Mesenchymal stem cell (in vitro differentiated cells and primary cell): ENCODE data around the gene ATL2.
A peak's percentile ranks its signal among the peaks of the same experiment; 100 is the strongest.
"Not testable (repeated sequence)": the region's sequence is repeated elsewhere in the genome, so short reads cannot be mapped to it uniquely, and the experiment has no call there.

Experiments used
- DNase-seq: peaks from one replicate; pipeline ENCODE4 v3.0.0-alpha.2; 2013
- H2AFZ ChIP-seq: one replicate; pipeline ENCODE4 v1.6.1; 2013; ENCODE audit warnings: low read depth, mild to moderate bottlenecking, control low read depth, inconsistent platforms, low read length, moderate library complexity
- H2AK5ac ChIP-seq: 2 replicates; pipeline ENCODE4 v1.6.1; 2013; ENCODE audit warnings: low read length, moderate library complexity, mild to moderate bottlenecking, inconsistent platforms; ENCODE audit not compliant: severe bottlenecking
- H2BK120ac ChIP-seq: one replicate; pipeline ENCODE4 v1.6.1; 2013; ENCODE audit warnings: low read depth, mild to moderate bottlenecking, inconsistent platforms, low read length, moderate library complexity
- H2BK12ac ChIP-seq, 2 experiments: one replicate each; pipeline ENCODE4 v1.6.1; 2013; ENCODE audit warnings: inconsistent platforms in 2 of 2, low read length in 2 of 2, mild to moderate bottlenecking in 2 of 2, moderate library complexity in 2 of 2, control low read depth in 1 of 2
- H2BK15ac ChIP-seq: one replicate; pipeline ENCODE4 v1.6.1; 2013; ENCODE audit warnings: mild to moderate bottlenecking, low read depth, inconsistent platforms; ENCODE audit not compliant: poor library complexity, severe bottlenecking
- H2BK5ac ChIP-seq: 2 replicates; pipeline ENCODE4 v1.6.1; 2013; ENCODE audit warnings: low read depth, mild to moderate bottlenecking, low read length, control low read depth, inconsistent platforms; ENCODE audit not compliant: poor library complexity, severe bottlenecking
- H3K14ac ChIP-seq, 2 experiments: one replicate each; pipeline ENCODE4 v1.6.1; 2013; ENCODE audit warnings: inconsistent platforms in 2 of 2, low read length in 2 of 2, control low read depth in 1 of 2, mild to moderate bottlenecking in 1 of 2, moderate library complexity in 1 of 2
- H3K18ac ChIP-seq, 2 experiments: one replicate each; pipeline ENCODE4 v1.6.1; 2013; ENCODE audit warnings: inconsistent platforms in 2 of 2, low read length in 2 of 2, control low read depth in 1 of 2, low read depth in 1 of 2, mild to moderate bottlenecking in 1 of 2
- H3K23ac ChIP-seq, 2 experiments: one replicate each; pipeline ENCODE4 v1.6.1; 2013; ENCODE audit warnings: inconsistent platforms in 2 of 2, low read length in 2 of 2, mild to moderate bottlenecking in 2 of 2, moderate library complexity in 2 of 2, control low read depth in 1 of 2
- H3K27ac ChIP-seq: 2 replicates; pipeline ENCODE4 v1.5.1; 2013; ENCODE audit warnings: mild to moderate bottlenecking, moderate library complexity, low read length, control low read depth, inconsistent platforms; ENCODE audit not compliant: poor library complexity, severe bottlenecking
- H3K27me3 ChIP-seq, 2 experiments: 2 replicates each; pipeline versions ENCODE4 v1.6.1 to v1.7.0; 2013; ENCODE audit warnings: low read length in 2 of 2, mild to moderate bottlenecking in 2 of 2, moderate library complexity in 2 of 2, control low read depth in 1 of 2, inconsistent platforms in 1 of 2; ENCODE audit not compliant: control insufficient read depth in 1 of 2, insufficient read depth in 1 of 2
- H3K36me3 ChIP-seq, 2 experiments: 2 replicates each; pipeline versions ENCODE4 v1.6.1 to v1.7.0; 2013; ENCODE audit warnings: low read length in 2 of 2, control low read depth in 1 of 2, inconsistent platforms in 1 of 2, low read depth in 1 of 2, mild to moderate bottlenecking in 1 of 2; ENCODE audit not compliant: insufficient read depth in 2 of 2, control insufficient read depth in 1 of 2
- H3K4ac ChIP-seq, 2 experiments: one replicate each; pipeline ENCODE4 v1.6.1; 2013; ENCODE audit warnings: inconsistent platforms in 2 of 2, low read length in 2 of 2, mild to moderate bottlenecking in 2 of 2, moderate library complexity in 2 of 2, control low read depth in 1 of 2, low read depth in 1 of 2
- H3K4me1 ChIP-seq: 2 replicates; pipeline ENCODE4 v1.6.1; 2013; ENCODE audit warnings: low read depth, low read length, control low read depth; ENCODE audit not compliant: control insufficient read depth, insufficient read depth
- H3K4me2 ChIP-seq: 2 replicates; pipeline ENCODE4 v1.6.1; 2013; ENCODE audit warnings: low read length, mild to moderate bottlenecking, inconsistent platforms; ENCODE audit not compliant: poor library complexity, severe bottlenecking
- H3K4me3 ChIP-seq, 2 experiments: 2 replicates each; pipeline versions ENCODE4 v1.5.1 to v1.7.0; 2013; ENCODE audit warnings: low read length in 2 of 2, mild to moderate bottlenecking in 2 of 2, control low read depth in 1 of 2, low read depth in 1 of 2; ENCODE audit not compliant: insufficient read depth in 1 of 2
- H3K79me1 ChIP-seq: replicated peaks from 2 replicates; pipeline ENCODE4 v1.6.1; 2013; ENCODE audit warnings: mild to moderate bottlenecking, control low read depth, low read length, inconsistent platforms; ENCODE audit not compliant: poor library complexity, severe bottlenecking
- H3K9ac ChIP-seq: 2 replicates; pipeline ENCODE4 v1.7.0; 2013; ENCODE audit warnings: mild to moderate bottlenecking, low read length, moderate library complexity
- H3K9me3 ChIP-seq: 2 replicates; pipeline ENCODE4 v1.7.0; 2013; ENCODE audit warnings: mild to moderate bottlenecking, low read length; ENCODE audit not compliant: control insufficient read depth
- H4K8ac ChIP-seq: one replicate; pipeline ENCODE4 v1.6.1; 2013; ENCODE audit warnings: inconsistent platforms, mild to moderate bottlenecking, low read length, moderate library complexity
- H4K91ac ChIP-seq: one replicate; pipeline ENCODE4 v1.6.1; 2013; ENCODE audit warnings: mild to moderate bottlenecking, low read length, inconsistent platforms
- WGBS: methylation state at CpG from one replicate; pipeline ENCODE4 v1.1.7; 2013; ENCODE audit warnings: mixed read lengths; 5-methylcytosine and 5-hydroxymethylcytosine counted together

ATL2 gene

GRCh38 chr2:38281095-38281742 lies 95.9 kb downstream of the ATL2 start:
- peaks cover 0 to 2% of the 10 kb centered on the region in 2 experiments for H3K27me3 ChIP-seq

GRCh38 chr2:38279201-38279600 lies 97.9 kb downstream of the ATL2 start:
- Histone ChIP-seq H3K4ac (no peak overlapping the region), H2AFZ (no peak overlapping the region), H2BK15ac (no peak overlapping the region), H3K36me3 (no peaks in the 10 kb centered on the region), H4K8ac (no peak overlapping the region), H3K14ac (no peak overlapping the region), H2BK120ac (no peak overlapping the region), H3K23ac (no peak overlapping the region), H3K79me1 (no peaks in the 10 kb centered on the region), H2BK12ac (no peak overlapping the region), H3K9me3 (peaks cover 5% of the 10 kb centered on the region), H3K4me1 (peaks cover 8% of the 10 kb centered on the region), H2AK5ac (peak overlapping the region; percentile 78), H3K4me3 (no peak overlapping the region), H3K27me3 (peaks cover 0 to 2% of the 10 kb centered on the region in 2 experiments), H3K27ac (peak overlapping the region; percentile 58), H3K9ac (no peak overlapping the region), H3K18ac (peak overlapping the region in 1 of 2 experiments; percentile 40), H3K4me2 (no peak overlapping the region), H2BK5ac (no peak overlapping the region), H4K91ac (no peak overlapping the region)
- 60% methylated on average over 4 of the region's 4 CpGs for WGBS
- DNase-seq: no peak

More at GRCh38 chr2:38281095-38281742, 95.9 kb downstream of the ATL2 start:
- no peak overlapping the region for H3K14ac ChIP-seq
- DNase-seq: no peak
- no peaks in the 10 kb centered on the region for H3K36me3 ChIP-seq
- 99% methylated on average over 5 of the region's 6 CpGs for WGBS
- no peak overlapping the region for H3K4me3 ChIP-seq
- no peak overlapping the region for H3K23ac ChIP-seq
- H2AK5ac ChIP-seq: peak overlapping the region; percentile 31
- no peak overlapping the region for H2BK15ac ChIP-seq
- H3K79me1 ChIP-seq: no peaks in the 10 kb centered on the region
- no peak overlapping the region for H4K91ac ChIP-seq
- H3K27ac ChIP-seq: no peak overlapping the region
- no peak overlapping the region for H4K8ac ChIP-seq
- H3K4me2 ChIP-seq: no peak overlapping the region
- peaks cover 8% of the 10 kb centered on the region for H3K4me1 ChIP-seq
- H3K9me3 ChIP-seq: peaks cover 5% of the 10 kb centered on the region
- H3K4ac ChIP-seq: no peak overlapping the region
- H3K18ac ChIP-seq: no peak overlapping the region
- no peak overlapping the region for H2BK5ac ChIP-seq
- H2AFZ ChIP-seq: no peak overlapping the region
- H2BK12ac ChIP-seq: no peak overlapping the region
- H2BK120ac ChIP-seq: no peak overlapping the region
- no peak overlapping the region for H3K9ac ChIP-seq

- not testable (repeated sequence) for H3K14ac ChIP-seq, H2AFZ ChIP-seq, DNase-seq, H3K27me3 ChIP-seq, H3K79me1 ChIP-seq, H3K4me2 ChIP-seq, H3K9ac ChIP-seq, H2BK12ac ChIP-seq, H3K18ac ChIP-seq, H3K36me3 ChIP-seq, H2AK5ac ChIP-seq, H2BK15ac ChIP-seq, H4K8ac ChIP-seq, H3K4me3 ChIP-seq, H3K4me1 ChIP-seq, H4K91ac ChIP-seq, H3K9me3 ChIP-seq, H3K4ac ChIP-seq, H2BK120ac ChIP-seq, H3K23ac ChIP-seq
- Histone ChIP-seq H2BK5ac (peak overlapping the region; percentile 74), H3K27ac (peak overlapping the region; percentile 93)
- 54% methylated on average over 7 of the region's 9 CpGs for WGBS
Observed at GRCh38 chr2:38278117-38278438, 99.0 kb downstream of the ATL2 start.

- Histone ChIP-seq H2BK120ac (no peak overlapping the region), H2BK15ac (no peak overlapping the region), H3K4ac (no peak overlapping the region), H3K14ac (no peak overlapping the region), H3K23ac (no peak overlapping the region), H2AK5ac (no peak overlapping the region), H3K36me3 (no peaks in the 10 kb centered on the region), H3K9me3 (peaks cover 5% of the 10 kb centered on the region), H3K79me1 (no peaks in the 10 kb centered on the region), H3K4me1 (peaks cover 8% of the 10 kb centered on the region), H3K4me2 (no peak overlapping the region), H3K9ac (no peak overlapping the region), H3K27ac (peak overlapping the region; percentile 93), H4K8ac (no peak overlapping the region), H3K27me3 (peaks cover 0 to 2% of the 10 kb centered on the region in 2 experiments), H2BK12ac (no peak overlapping the region), H2AFZ (no peak overlapping the region), H3K4me3 (no peak overlapping the region), H2BK5ac (no peak overlapping the region), H4K91ac (no peak overlapping the region), H3K18ac (no peak overlapping the region)
- 57% methylated on average over 4 of the region's 6 CpGs for WGBS
- DNase-seq: peak; percentile 38
Observed at GRCh38 chr2:38277245-38278116, 99.6 kb downstream of the ATL2 start.
